NCI-H1092 treated with DMSO at 0.1 percent for 48 hours (cell line): Measurements from ENCODE around the gene FAM13A.
"Not testable (repeated sequence)": the region's sequence is repeated elsewhere in the genome, so short reads cannot be mapped to it uniquely, and the experiment has no call there.

Source experiments
- DNase-seq: peaks from one replicate; lab custom pipeline; 2025; lab: John Stamatoyannopoulos, UW

The FAM13A gene

DNA sequence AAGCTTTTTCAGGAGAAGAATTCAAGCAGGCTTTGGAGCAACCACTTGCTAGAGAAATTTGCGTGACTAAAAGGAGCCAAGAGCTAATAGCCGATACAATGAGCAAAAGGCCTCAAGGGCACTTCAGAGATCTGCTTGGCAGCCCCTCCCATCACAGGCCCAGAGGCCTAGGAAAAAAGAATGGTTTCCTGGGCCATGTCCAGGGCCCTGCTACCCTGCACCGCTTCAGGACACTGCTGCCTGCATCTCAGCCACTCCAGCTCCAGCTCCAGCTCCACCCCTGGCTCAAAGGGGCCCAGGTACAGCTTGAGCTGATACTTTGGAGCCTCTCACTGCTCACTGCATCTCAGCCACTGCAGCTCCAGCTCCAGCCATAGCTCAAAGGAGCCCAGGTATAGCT, 98.9 kb downstream of the FAM13A start:
- no peak for DNase-seq

DNA sequence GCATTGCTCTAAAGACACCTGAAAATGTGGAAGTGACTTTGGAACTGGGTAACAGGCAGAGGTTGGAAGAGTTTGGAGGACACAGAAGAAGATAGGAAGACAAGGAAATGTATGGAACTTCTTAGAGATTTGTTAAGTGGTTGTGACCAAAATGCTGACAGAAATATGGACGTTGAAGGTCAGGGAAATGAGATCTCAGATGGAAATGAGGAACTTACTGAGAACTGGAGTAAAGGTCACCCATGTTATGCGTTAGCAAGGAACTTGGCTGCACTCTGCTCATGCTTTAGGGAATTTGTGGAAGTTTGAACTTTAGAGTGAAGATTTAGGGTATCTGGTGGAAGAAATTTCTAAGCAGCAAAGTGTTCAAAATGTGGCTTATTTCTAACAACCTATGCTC, 99.4 kb downstream of the FAM13A start:
- DNase-seq = no peak

DNA sequence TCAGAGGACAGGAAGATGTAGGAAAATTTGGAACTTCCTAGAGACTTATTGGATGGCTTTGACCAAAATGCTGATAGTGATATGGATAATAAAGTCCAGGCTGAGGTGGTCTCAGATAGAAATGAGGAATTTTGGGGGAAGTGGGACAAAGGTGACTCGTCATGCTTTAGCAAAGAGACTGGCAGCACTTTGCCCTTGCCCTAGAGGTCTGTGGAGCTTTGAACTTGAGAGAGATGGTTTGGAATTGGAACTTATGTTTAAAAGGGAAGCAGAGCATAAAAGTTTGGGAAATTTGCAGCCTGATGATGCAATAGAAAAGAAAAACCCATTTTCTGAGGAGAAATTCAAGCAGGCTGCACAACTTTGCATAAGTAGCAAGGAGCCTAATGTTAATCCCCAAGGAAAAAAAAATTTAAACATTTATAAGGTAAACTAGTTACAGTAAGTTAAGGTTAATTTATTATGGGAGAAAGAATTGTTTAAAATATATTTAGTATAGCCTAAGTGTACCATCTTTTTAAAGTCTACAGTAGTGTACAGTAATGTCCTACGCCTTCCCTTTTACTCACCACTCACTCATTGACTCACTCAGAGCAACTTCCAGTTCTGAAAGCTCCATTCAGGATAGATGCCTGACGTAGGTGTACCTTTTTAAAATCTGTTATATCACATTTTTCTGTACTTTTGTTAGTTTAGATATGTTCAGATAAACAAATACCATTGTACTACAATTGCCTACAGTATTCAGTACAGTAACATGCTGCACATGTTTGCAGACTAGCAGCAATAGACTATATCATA, 101.2 kb downstream of the FAM13A start:
- DNase-seq = no peak

DNA sequence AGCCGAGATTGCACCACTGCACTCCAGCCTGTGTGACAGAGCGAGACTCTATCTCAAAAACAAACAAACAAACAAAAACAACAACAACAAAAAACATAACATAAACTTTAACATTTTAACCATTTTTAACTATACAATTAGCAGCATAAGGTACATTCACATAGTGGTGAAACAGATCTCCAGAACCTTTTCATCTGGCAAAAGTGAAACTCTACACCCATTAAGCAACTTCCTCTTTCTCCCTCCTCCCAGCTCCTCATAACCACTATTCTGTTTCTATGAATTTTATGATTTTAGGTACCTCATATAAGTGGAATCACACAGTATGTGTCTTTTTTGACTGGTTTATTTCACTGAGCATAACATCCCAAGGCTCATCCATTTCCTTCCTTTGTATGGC, 103.6 kb downstream of the FAM13A start:
- DNase-seq = no peak

DNA sequence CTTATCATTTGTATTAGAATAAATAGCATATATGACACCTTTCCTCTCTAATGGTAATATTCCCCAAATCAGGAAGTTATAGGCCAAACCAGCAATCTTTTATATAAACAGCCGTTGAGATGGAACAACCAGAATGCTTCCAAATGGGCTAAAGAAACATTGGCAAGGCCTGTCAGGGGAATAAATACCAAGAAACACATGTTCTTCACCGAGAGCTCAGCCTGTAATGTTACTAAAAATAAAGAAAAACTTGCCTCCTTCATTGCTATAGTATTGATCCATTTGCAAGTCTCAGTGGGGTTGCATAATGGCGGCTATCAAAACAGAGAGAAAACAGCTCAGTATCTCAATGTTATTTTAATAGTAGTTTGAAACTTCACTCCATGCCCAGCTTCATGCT, 104.9 kb downstream of the FAM13A start:
- no peak for DNase-seq

DNA sequence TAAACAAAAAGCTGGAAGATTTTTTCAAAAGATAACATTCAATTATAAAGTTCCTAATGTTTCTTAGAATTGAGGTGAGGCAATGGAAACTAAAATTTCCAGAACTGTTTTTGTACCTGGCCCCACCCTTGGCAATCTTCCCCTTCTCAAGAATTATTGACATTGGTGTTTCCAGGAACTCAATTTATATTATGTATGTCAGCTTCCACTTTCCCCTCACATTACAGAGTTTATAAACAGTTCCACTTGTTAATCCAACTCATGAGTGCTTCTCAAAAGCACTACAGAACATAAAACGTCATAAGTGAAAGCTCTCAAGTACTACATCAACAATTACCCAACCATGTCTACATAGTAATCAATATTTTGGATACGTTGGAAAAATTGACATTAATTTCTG, 107.4 kb downstream of the FAM13A start:
- peak; percentile 66 for DNase-seq

DNA sequence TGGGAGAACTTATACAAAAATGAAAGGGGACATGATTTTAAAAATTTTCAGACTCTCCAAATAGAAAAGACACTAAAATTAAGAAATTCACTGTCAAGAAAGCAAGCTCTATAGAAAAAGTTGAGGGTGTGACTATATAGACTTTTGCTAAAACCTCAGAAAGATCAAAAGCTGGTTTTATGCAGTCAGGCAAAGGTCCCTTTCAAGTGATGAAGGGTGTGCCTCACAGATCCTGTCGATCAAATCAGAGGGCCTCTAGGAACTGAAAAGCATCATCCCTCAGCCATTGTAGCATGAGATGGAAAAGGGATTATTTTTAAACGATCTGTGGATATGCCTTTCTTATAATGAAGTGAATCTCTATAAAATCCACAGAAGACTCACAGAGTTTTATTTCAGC, 116.5 kb downstream of the FAM13A start:
- DNase-seq = no peak

DNA sequence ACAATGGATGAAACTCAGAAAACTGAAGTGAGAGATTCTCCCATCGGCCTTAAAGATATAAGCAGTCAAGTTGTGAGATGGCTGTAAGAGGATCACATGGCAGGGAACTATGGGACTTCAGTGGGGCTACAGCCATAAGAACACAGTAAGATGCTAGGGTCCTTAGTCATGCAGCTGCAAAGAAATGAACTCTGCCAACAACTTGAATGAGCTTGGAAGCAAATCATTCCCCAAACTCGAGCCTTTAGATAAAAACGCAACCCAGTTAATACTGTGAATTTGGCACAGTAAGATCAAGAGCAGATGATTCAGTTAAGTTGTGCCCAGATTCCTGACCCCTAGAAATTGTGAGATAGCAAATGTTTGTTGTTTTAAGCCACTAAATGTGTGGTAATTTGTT, 117.3 kb downstream of the FAM13A start:
- DNase-seq = no peak

DNA sequence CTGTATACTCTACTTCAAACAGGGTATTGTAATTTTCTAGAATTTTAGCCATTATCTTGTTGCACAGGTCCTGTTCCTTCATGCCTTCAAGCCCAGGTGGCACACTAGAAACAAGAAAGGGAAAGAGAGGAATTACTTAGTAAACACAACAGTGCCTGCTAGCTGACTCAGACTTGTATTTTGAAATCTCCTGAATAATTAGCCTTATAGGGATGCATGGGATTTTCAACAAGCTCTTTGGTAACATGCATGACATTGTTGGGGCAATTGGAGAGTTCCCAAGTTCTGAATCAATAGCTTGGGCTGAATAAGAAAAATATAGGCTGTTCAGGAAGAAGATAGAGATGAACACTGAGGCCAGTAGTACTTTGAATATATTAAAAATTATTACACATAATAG, 118.8 kb downstream of the FAM13A start:
- no peak for DNase-seq

DNA sequence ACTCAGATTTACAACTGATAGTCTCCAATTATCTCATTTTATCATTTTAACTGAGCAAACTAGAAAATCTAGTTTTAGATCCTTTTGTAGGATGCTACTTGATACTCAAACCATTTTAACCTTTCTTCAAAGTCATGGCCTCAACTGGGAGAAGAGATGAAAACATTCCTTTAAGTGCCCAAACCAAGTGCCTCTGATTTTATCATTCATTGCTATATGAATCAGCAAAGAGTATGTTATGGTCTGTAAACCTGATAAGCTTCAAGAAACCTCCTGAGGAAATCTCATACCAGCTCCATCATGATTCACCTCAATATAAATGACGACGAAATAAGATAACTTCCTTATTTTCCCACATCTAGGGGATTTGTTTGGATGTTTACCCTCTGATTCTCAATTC, 119.9 kb downstream of the FAM13A start:
- DNase-seq = no peak

DNA sequence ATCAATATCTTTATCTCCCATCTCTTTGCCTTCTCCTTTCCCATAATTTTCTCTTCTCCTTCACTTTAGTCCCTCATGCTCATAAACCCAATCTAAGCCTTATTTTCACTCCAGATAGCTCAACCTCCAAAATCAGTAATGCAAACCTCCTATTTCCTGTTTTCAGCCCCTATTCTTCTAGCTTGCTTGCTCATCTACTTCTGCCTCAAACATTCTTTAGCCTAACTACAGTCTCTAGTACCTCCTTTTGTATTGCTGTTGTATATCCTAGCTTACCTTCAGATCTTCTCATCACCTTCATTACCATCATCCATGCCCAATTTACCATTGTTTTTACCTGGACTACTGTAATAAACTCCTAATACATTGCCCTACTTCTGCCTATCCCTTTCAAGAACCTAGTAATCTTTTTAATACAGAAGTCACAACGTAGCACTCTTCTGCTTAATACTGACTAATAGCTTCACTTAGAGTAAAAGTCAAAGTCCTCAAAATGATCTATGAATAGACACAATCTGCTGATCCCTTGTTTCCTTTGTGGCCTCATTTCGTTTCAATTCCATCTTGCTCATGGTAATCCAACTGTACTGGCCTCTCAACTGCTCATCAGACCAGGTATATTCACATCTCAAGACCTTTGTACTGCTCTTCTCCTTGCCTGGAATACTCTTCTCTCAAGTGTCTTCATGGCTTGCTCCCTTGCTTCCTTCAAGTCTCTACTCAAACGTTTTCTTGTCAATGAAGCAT, 123.4 kb downstream of the FAM13A start:
- DNase-seq = no peak

DNA sequence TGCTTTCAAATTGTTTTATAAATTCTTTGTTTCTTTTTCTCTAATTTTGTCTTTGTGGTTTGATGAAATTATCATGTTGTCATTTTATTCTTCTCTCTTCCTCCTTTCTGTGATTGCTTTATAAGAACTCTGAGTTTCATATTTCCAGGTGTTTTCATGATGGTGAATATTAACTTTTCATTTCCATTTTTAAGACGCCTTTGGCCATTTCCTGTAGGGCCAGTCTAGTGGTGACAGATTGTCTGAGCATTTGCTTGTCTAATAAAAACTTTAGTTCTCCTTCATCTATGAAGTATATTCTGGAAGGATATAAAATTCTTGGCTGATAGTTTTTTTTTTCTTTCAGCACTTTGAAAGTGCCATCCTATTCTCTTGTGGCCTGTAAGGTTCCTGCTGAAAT, 128.1 kb downstream of the FAM13A start:
- no peak for DNase-seq

DNA sequence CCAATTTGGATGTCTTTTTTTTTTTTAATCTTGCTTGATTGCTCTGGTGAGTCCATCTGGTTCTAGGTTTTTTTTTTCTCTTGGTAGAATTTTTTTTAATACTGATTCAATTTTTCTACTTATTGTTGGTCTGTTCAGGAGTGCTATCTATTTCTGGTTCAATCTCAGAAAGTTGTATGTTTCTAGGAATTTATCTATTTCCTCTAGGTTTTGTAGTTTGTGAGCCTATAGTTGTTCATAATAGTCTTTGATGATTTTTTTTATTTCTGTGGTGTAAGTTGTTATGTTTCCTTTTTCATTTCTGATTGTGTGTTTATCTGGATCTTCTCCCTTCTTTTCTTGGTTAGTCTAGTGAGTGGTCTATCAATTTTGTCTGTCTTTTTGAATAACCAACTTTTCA, 129.6 kb downstream of the FAM13A start:
- DNase-seq = no peak

DNA sequence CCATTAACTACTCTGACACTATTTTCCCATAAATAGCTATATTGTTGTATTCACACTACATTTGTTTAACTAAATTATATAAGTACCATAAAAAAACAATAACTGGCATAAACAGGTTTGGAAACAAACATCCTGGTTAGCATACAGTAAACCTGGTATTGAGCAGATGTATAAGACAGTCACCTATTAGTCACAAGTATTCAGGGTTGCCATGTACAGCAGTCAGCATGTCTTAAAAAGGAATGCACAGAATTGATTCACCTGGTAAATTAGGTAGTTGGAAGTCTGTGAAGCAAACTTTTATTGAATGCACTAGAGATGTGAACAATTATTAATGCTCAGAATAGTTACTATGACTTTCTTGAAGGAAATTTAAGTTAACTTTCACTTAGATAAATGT, 137.9 kb downstream of the FAM13A start:
- DNase-seq = no peak

DNA sequence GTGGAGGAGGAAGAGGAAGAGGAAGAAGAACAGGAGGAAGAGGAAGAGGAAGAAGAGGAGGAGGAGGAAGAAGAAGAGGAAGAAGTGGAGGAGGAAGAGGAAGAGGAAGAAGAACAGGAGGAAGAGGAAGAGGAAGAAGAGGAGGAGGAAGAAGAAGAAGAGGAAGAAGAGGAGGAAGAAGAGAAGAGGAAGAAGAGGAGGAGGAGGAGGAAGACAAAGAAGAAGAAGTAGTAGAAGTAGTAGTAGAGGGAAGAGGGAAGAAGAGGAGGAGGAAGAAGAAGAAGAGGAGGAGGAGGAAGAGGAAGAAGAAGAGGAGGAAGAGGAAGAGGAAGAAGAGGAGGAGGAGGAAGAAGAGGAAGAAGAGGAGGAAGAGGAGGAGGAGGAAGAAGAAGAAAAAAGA, 143.8 kb downstream of the FAM13A start:
- not testable (repeated sequence) for DNase-seq

DNA sequence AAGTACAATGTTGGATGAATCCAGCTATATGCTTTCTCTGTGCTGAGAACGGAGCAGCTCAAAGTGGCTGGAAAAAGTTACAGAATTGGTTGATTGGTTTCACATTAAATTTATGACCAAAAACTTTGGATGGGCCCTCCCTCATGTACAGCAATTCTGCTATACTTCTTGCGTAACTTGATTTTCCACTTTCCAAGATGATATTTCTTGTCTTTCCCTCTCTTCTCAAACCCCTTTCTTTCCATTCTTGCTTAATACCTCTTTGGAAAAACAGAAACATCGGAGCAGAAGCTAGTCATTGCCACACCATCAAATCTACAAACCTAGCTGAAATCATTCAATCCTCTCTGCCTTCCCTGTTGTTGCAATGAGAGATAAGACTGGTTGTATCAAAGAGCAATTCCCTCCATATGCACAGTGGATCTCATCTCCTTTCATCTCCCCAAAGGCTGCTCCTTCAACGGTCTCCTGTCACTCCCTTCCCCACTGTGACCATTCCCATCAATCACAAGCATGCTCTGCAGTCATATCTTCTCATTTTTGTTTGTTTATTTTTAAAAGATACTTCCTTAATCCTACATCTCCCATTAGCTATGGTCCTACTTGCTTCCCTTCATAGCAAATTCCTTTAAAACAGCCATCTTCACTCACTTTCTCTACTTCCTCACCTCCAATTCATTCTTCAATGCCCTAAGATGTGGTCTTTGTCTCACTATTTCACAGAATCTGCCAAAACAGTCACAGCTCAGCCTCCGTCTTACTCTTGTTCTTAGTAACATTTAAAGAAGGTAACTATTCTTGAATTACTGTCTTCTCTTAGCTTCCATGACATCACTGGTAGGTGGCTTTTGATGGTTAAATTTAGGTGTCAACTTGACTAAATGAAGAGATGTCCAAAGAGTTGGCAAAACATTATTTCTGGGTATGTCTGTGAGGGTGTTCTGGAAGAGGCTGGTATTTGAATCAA, 145.5 kb downstream of the FAM13A start:
- DNase-seq = no peak

DNA sequence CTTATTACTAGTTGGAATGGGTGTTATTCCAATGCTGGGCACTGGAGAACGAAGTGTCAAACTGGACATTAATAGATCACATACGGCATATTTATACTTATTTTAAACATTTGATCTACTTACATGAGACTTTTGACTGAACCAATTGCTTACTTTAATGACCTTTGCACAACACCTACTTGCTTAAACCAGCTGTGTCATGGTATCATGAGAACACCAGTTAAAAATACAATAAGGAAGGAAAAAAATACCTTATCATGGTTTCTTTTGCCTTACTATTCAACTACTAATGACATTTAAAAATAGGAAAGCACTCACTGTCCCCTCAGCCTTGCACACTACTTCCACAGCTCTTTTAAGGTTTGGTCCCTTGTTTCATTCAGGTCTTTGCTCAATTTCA, 146.9 kb downstream of the FAM13A start:
- no peak for DNase-seq

DNA sequence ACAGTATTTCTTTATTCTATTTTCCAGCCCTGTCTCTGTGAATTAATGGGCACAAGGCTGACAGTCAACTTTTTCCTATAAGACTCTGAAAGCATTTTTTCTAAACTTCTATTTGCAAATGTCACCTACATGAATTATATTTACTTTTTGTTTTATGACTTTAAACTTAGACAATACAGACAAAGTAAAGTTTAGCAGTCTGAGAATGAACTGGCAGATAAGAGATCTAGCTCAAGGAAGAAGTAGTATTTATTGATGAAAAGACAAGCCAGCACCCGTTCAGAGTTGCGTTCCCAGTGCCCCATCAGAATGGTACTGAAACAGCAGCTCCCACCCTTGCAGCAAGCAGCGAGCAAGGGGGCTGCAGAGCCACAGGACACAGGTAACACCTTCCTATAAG, 148.5 kb downstream of the FAM13A start:
- DNase-seq = no peak

DNA sequence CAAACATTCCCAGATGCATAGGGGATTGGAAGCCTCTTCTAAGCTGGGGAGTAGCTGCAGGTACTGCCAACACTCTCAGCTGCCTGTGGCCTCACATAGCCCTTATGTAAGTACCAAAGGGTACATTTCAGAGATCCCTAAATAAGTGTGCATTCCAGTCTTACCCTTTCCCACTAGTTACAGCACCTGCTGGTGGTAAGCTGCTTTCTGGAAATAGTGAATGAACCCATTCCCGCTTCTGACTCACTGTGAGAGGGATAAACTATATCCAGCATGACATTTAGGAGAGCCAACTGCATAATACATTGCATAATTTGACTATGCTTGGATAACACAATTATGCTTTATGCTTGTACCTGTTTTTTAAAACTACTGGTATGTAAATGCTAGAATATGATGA, 149.0 kb downstream of the FAM13A start:
- DNase-seq = no peak

DNA sequence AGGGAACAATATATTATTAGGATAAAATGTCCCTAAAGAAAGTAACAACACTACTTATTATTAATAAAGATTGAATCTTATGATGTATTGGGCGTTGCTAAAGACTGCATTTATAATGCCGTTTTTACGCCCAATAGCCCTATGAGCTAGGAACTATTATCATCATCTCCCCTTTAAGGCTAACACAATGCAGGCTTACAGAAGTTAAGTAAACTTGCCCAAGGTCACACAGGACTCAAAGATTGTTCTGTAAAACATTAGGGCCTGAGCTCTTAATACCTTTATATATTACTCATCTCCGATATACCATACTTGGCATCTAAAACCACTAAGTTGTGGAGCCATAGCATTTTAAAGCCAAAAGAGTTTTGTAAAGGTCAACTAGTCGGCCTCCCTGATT, 149.5 kb downstream of the FAM13A start:
- no peak for DNase-seq

DNA sequence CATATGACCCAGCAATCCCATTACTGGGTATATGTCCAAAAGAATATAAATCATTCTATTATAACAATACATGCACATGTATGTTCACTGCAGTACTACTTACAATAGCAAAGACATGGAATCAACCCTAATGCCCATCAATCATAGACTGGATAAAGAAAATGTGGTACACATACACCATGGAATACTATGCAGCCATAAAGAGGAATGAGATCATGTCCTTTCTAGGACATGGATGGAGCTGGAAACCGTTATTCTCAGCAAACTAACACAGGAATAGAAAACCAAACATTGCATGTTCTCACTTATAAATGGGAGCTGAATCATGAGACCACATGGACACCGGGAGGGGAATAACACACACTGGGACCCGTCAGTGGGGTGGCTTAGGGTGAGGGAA, 152.7 kb downstream of the FAM13A start:
- DNase-seq = not testable (repeated sequence)

DNA sequence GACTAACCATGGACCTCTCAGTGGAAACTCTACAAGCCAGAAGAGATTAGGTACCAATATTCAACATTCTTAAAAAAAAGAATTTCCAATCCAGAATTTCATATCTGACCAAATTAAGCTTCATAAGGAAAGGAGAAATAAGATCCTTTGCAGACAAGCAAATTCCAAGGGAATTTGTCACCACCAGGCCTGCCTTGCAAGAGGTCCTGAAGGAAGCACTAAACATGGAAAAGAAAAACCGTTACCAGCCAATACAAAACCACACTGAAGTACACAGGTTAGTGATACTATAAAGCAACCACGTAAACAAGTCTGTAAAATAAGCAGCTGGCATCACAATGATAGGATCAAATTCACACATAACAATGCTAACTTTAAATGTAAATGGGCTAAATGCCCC, 156.6 kb downstream of the FAM13A start:
- DNase-seq = no peak

DNA sequence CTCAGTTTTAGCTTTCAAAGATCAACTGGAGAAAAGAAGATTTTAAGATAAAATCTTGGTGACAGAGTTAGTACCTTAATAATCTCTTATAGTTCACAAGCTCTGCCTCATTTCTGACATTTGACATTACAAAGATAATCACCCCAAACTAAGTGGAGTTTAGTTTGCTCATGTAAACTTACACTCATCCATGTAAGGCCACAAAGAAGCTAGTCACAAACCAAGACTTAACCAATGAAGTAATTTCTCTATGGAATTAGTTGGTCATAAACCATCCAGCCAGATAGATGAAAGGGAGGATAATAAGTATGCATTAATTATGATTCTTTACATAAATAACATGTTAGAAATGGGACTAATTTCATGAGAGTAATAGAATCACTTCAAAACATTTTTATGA, 159.2 kb downstream of the FAM13A start:
- no peak for DNase-seq
